Fibroblast of lung (primary cell): Measurements from ENCODE around the gene TPD52L2. TPM values are rescaled to one million over a fixed set of nuclear protein-coding genes. Genes with fewer than 3 reads are reported as not detected.

Source experiments
- DNase-seq, 2 donors: peaks; one replicate each; pipeline versions ENCODE4 v3.0.0 to v3.0.0-alpha.2; 2010; ENCODE audit warnings: low read depth in 2 of 2
- H2AFZ ChIP-seq: 2 replicates; pipeline ENCODE4 v1.5.1; 2012; ENCODE audit warnings: low read length, control low read depth, inconsistent platforms
- H3K27ac ChIP-seq: 2 replicates; pipeline ENCODE4 v1.5.1; 2011; ENCODE audit warnings: low read length, control low read depth; ENCODE audit not compliant: insufficient read depth
- H3K27me3 ChIP-seq: 2 replicates; pipeline ENCODE4 v1.5.1; 2011; ENCODE audit warnings: mild to moderate bottlenecking, low read length; ENCODE audit not compliant: control insufficient read depth, insufficient read depth
- H3K36me3 ChIP-seq: 2 replicates; pipeline ENCODE4 v1.5.1; 2011; ENCODE audit warnings: low read length; ENCODE audit not compliant: control insufficient read depth, insufficient read depth
- H3K4me1 ChIP-seq: 2 replicates; pipeline ENCODE4 v1.5.1; 2011; ENCODE audit warnings: low read length; ENCODE audit not compliant: control insufficient read depth, insufficient read depth; ENCODE audit errors: extremely low read depth
- H3K4me2 ChIP-seq: 2 replicates; pipeline ENCODE4 v1.5.1; 2011; ENCODE audit warnings: low read length, control low read depth; ENCODE audit not compliant: insufficient read depth; ENCODE audit errors: extremely low read depth
- H3K4me3 ChIP-seq, 4 experiments: fragments of 200-600 bp in 1 of 4; sonication (generic) in 1 of 4; replicated peaks in 1 of 4; 2 replicates each; pipeline ENCODE4 v1.5.1; 2011 to 2016; ENCODE audit warnings: low read length in 4 of 4, low read depth in 3 of 4, mild to moderate bottlenecking in 3 of 4, control low read depth in 2 of 4, inconsistent platforms in 1 of 4, mixed read lengths in 1 of 4; ENCODE audit not compliant: insufficient read depth in 1 of 4; ENCODE audit errors: control extremely low read depth in 1 of 4
- H3K79me2 ChIP-seq: 2 replicates; pipeline ENCODE4 v1.5.1; 2012; ENCODE audit warnings: mild to moderate bottlenecking, low read length, inconsistent platforms; ENCODE audit not compliant: control insufficient read depth, insufficient read depth
- H3K9ac ChIP-seq: 2 replicates; pipeline ENCODE4 v1.5.1; 2011; ENCODE audit warnings: mild to moderate bottlenecking, low read length, control low read depth; ENCODE audit not compliant: insufficient read depth
- H3K9me3 ChIP-seq: 2 replicates; pipeline ENCODE4 v1.5.1; 2012; ENCODE audit warnings: low read depth, low read length; ENCODE audit not compliant: control insufficient read depth, insufficient read depth
- H4K20me1 ChIP-seq: 2 replicates; pipeline ENCODE4 v1.5.1; 2011; ENCODE audit warnings: low read length; ENCODE audit not compliant: control insufficient read depth, insufficient read depth; ENCODE audit errors: extremely low read depth
- CTCF ChIP-seq, 2 donors: IDR thresholded peaks in 1 of 2; conservative IDR thresholded peaks in 1 of 2; 1 replicate in 1 of 2; 2 replicates in 1 of 2; pipeline ENCODE4 v1.5.1; 2011 to 2012; ENCODE audit warnings: low read length in 2 of 2, control low read depth in 1 of 2, inconsistent platforms in 1 of 2, low read depth in 1 of 2, mild to moderate bottlenecking in 1 of 2
- EZH2 ChIP-seq: IDR thresholded peaks from 2 replicates; pipeline ENCODE4 v1.5.1; 2012; ENCODE audit warnings: low read length, control low read depth, mild to moderate bottlenecking; ENCODE audit errors: missing control alignments
- polyA plus RNA-seq, 2 donors: library from polyadenylated mRNA; depleted of rRNA in 1 of 2; stranded (reverse) in 1 of 2; unstranded in 1 of 2; fragments of >200 nt; gene quantifications; 2 replicates each; pipeline ENCODE4 v1.2.1, GENCODE V29; 2011 to 2012; ENCODE audit warnings: missing spikeins in 1 of 2
- total RNA-seq: library from RNA; depleted of rRNA; stranded (reverse); fragments of >200 nt; gene quantifications from 2 replicates; pipeline ENCODE4 v1.2.1, GENCODE V29; 2014

Gene TPD52L2
- total and polyA plus RNA-seq, 2 donors (not counting 1 experiment from before 2014, with no cell fraction given), result 123 to 212 TPM

- peaks cover 5% of the 10 kb centered on the region for H4K20me1 ChIP-seq
- DNase-seq, result no peak
Measured at GRCh38 chr20:63884506-63885263, 19.6 kb downstream of the TPD52L2 start.

GRCh38 chr20:63885264-63886053 lies 20.4 kb downstream of the TPD52L2 start:
- Histone ChIP-seq H3K27ac (no peak overlapping the region), H3K4me1 (no peaks in the 10 kb centered on the region), H3K9ac (no peak overlapping the region), H3K4me3 (no peak overlapping the region), H3K79me2 (peaks cover 27% of the 10 kb centered on the region), H4K20me1 (peaks cover 5% of the 10 kb centered on the region), H3K27me3 (no peaks in the 10 kb centered on the region), H3K4me2 (no peak overlapping the region), H3K9me3 (no peaks in the 10 kb centered on the region), H2AFZ (no peak overlapping the region), H3K36me3 (peaks cover 54% of the 10 kb centered on the region)
- TF ChIP-seq CTCF (conservative IDR thresholded peaks at IDR 0.05 in 1 of 2, IDR thresholded peaks at IDR 0.05 in 1 of 2; ENCODE audit: low read depth in 1 of 2, low read length in 2 of 2) (no peak), EZH2 (no peak)
- DNase-seq, result no peak

More at GRCh38 chr20:63884506-63885263, 19.6 kb downstream of the TPD52L2 start:
- H3K4me1 ChIP-seq, result no peaks in the 10 kb centered on the region
- H3K9ac ChIP-seq, result no peak overlapping the region
- no peak overlapping the region for H3K4me3 ChIP-seq
- TF ChIP-seq CTCF (conservative IDR thresholded peaks at IDR 0.05 in 1 of 2, IDR thresholded peaks at IDR 0.05 in 1 of 2; ENCODE audit: low read depth in 1 of 2, low read length in 2 of 2) (no peak), EZH2 (no peak)
- H3K4me2 ChIP-seq, result no peak overlapping the region
- H3K9me3 ChIP-seq, result no peaks in the 10 kb centered on the region
- no peak overlapping the region for H2AFZ ChIP-seq
- peaks cover 27% of the 10 kb centered on the region for H3K79me2 ChIP-seq
- H3K36me3 ChIP-seq, result peaks cover 51% of the 10 kb centered on the region
- H3K27ac ChIP-seq, result no peak overlapping the region
- H3K27me3 ChIP-seq, result no peaks in the 10 kb centered on the region

GRCh38 chr20:63886054-63886419 lies 21.0 kb downstream of the TPD52L2 start:
- peaks cover 55% of the 10 kb centered on the region for H3K36me3 ChIP-seq
- H3K9ac ChIP-seq, result no peak overlapping the region
- H3K9me3 ChIP-seq, result no peaks in the 10 kb centered on the region
- H3K27ac ChIP-seq, result no peak overlapping the region
- peaks cover 5% of the 10 kb centered on the region for H4K20me1 ChIP-seq
- peaks cover 27% of the 10 kb centered on the region for H3K79me2 ChIP-seq
- no peaks in the 10 kb centered on the region for H3K27me3 ChIP-seq
- no peaks in the 10 kb centered on the region for H3K4me1 ChIP-seq
- no peak overlapping the region for H3K4me2 ChIP-seq
- no peak for DNase-seq
- TF ChIP-seq CTCF (conservative IDR thresholded peaks at IDR 0.05 in 1 of 2, IDR thresholded peaks at IDR 0.05 in 1 of 2; ENCODE audit: low read depth in 1 of 2, low read length in 2 of 2) (no peak), EZH2 (no peak)
- H3K4me3 ChIP-seq, result no peak overlapping the region
- H2AFZ ChIP-seq, result no peak overlapping the region
